Endothelial cell (in vitro differentiated cells): ENCODE data around the gene GZF1. TPM values are rescaled to one million over a fixed set of nuclear protein-coding genes. Genes with fewer than 3 reads are reported as not detected.

ENCODE experiments used
- DNase-seq: peaks from one replicate; pipeline ENCODE4 v3.0.0; 2021; ENCODE audit warnings: low spot score
- H3K27ac Mint-ChIP-seq: one replicate; pipeline ENCODE4 v1.8.0; 2021; ENCODE audit warnings: mixed read lengths, inconsistent platforms; ENCODE audit not compliant: unreplicated experiment
- H3K27me3 Mint-ChIP-seq: one replicate; pipeline ENCODE4 v1.8.0; 2021; ENCODE audit warnings: mild to moderate bottlenecking, moderate library complexity, mixed read lengths, inconsistent platforms; ENCODE audit not compliant: unreplicated experiment
- H3K36me3 Mint-ChIP-seq: one replicate; pipeline ENCODE4 v1.8.0; 2021; ENCODE audit warnings: mild to moderate bottlenecking, low read depth, mixed read lengths, inconsistent platforms; ENCODE audit not compliant: unreplicated experiment
- H3K4me1 Mint-ChIP-seq: one replicate; pipeline ENCODE4 v1.8.0; 2021; ENCODE audit warnings: mild to moderate bottlenecking, mixed read lengths, inconsistent platforms; ENCODE audit not compliant: unreplicated experiment
- H3K4me3 Mint-ChIP-seq: one replicate; pipeline ENCODE4 v1.8.0; 2021; ENCODE audit warnings: mild to moderate bottlenecking, mixed read lengths, inconsistent platforms; ENCODE audit not compliant: unreplicated experiment
- H3K9me3 Mint-ChIP-seq: one replicate; pipeline ENCODE4 v1.8.0; 2021; ENCODE audit warnings: mixed read lengths, inconsistent platforms; ENCODE audit not compliant: unreplicated experiment
- CTCF ChIP-seq: fragments of 200-600 bp; sonication (generic); IDR thresholded peaks from one replicate; pipeline ENCODE4 v1.5.0; 2021; ENCODE audit warnings: antibody characterized with exemption; ENCODE audit not compliant: unreplicated experiment
- total RNA-seq: library from RNA; stranded (reverse); fragmentation: NEBNext Ultra II Directional; extraction: Animal tissue kit (Norgen Biotek cat#: 25700); gene quantifications from one replicate; pipeline ENCODE4 v1.2.1, GENCODE V29; 2021; ENCODE audit not compliant: unreplicated experiment

GZF1 gene
- total RNA-seq, 1 donor from 2014 or later, result 9.6 TPM

- no peak for DNase-seq
- Mint-ChIP-seq H3K27me3 (no peaks in the 10 kb centered on the region), H3K9me3 (no peaks in the 10 kb centered on the region), H3K27ac (no peak overlapping the region), H3K36me3 (no peaks in the 10 kb centered on the region), H3K4me3 (no peak overlapping the region), H3K4me1 (peaks cover 10% of the 10 kb centered on the region)
- TF ChIP-seq CTCF, result no peak
Measured at GRCh38 chr20:23401051-23401450, 39.1 kb downstream of the GZF1 start.

GRCh38 chr20:23403751-23404150 is 41.8 kb downstream of the GZF1 start:
- Mint-ChIP-seq H3K4me1 (no peaks in the 10 kb centered on the region), H3K27me3 (no peaks in the 10 kb centered on the region), H3K36me3 (no peaks in the 10 kb centered on the region), H3K27ac (no peak overlapping the region), H3K4me3 (no peak overlapping the region), H3K9me3 (no peaks in the 10 kb centered on the region)
- no peak for TF ChIP-seq CTCF
- DNase-seq, result no peak

GRCh38 chr20:23404196-23404595 is 42.2 kb downstream of the GZF1 start:
- Mint-ChIP-seq H3K4me1 (no peaks in the 10 kb centered on the region), H3K36me3 (no peaks in the 10 kb centered on the region), H3K4me3 (no peak overlapping the region), H3K9me3 (no peaks in the 10 kb centered on the region), H3K27ac (no peak overlapping the region), H3K27me3 (no peaks in the 10 kb centered on the region)
- TF ChIP-seq CTCF, result no peak
- DNase-seq, result no peak

- no peaks in the 10 kb centered on the region for H3K27me3 Mint-ChIP-seq
- H3K36me3 Mint-ChIP-seq, result no peaks in the 10 kb centered on the region
- no peak for DNase-seq
- no peak for TF ChIP-seq CTCF
- H3K4me3 Mint-ChIP-seq, result no peak overlapping the region
- no peak overlapping the region for H3K27ac Mint-ChIP-seq
- H3K4me1 Mint-ChIP-seq, result no peaks in the 10 kb centered on the region
- H3K9me3 Mint-ChIP-seq, result no peaks in the 10 kb centered on the region
Measured at GRCh38 chr20:23406880-23407279, 44.9 kb downstream of the GZF1 start.

GRCh38 chr20:23407781-23408464 is 45.9 kb downstream of the GZF1 start:
- Mint-ChIP-seq H3K27ac (no peak overlapping the region), H3K36me3 (no peaks in the 10 kb centered on the region), H3K4me3 (no peak overlapping the region), H3K4me1 (no peaks in the 10 kb centered on the region), H3K27me3 (no peaks in the 10 kb centered on the region), H3K9me3 (no peaks in the 10 kb centered on the region)
- no peak for TF ChIP-seq CTCF
- DNase-seq, result no peak
